Stimulated activated CD4-positive, alpha-beta T cell treated with anti-CD3 and anti-CD28 coated beads, TNF-alpha, amount 100 ng/mL, for 1 hour (primary cell): ENCODE data around the gene PRKAR2B.
"Not testable (repeated sequence)": the region's sequence is repeated elsewhere in the genome, so short reads cannot be mapped to it uniquely, and the experiment has no call there.

Source experiments
- DNase-seq, 3 donors: peaks; one replicate each; pipeline ENCODE4 v3.0.0-alpha.2; 2020; ENCODE audit warnings: low read depth in 3 of 3, low spot score in 1 of 3

The PRKAR2B gene

DNA sequence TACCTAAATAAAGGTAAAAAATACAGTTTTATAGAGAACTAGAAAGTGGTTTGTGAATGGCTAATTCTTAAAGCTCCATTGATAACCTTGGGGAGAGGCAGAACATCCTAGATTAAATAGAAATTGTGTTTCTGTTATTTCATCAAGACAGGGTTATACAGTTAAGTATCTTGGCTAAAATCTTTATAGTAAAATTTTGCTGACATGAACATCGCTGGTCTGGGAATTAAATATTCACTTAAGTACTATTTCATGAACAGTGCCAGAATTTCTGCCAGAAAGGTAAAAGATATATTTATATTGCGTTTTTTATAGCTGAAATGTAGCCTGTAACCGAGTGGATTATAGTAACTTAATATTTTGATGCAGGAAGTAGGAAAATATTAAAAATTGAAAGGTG lies 70.6 kb downstream of the PRKAR2B start:
- DNase-seq = no peak

DNA sequence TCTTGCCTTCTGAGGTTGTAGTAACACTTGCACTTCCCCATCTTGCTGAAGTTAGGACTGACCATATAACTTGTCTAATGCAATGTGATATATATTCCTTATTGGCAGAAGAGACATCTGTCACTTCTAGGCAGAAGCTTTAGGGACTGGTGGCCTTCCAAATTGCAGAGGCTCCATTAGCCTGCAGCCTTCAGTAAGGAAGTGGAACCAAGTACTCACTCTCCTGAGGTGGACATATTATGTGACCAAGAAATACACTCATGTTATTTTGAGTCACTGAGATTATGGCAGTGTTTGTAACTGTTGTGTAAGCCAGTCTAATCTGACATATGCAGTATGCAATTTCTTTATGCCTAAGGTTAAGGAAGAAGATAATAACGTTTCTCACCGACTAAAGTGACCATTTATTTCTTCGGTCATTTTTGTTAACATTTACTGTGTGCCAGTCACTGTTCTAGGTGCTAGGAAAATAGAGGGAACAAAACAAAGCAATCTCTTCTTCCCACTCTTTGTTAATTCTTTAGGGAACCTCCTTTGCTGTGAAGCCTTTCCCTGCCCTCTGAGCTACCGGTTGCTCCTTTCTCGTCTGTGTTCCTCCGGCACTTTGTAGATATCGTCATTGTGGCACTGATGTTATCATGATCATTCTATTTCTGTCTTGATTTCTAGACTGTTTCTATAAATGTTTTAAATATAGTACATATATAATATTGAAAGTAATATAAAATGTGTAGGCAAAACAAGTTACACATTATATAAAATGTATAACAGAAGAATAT lies 71.4 kb downstream of the PRKAR2B start:
- DNase-seq = no peak

DNA sequence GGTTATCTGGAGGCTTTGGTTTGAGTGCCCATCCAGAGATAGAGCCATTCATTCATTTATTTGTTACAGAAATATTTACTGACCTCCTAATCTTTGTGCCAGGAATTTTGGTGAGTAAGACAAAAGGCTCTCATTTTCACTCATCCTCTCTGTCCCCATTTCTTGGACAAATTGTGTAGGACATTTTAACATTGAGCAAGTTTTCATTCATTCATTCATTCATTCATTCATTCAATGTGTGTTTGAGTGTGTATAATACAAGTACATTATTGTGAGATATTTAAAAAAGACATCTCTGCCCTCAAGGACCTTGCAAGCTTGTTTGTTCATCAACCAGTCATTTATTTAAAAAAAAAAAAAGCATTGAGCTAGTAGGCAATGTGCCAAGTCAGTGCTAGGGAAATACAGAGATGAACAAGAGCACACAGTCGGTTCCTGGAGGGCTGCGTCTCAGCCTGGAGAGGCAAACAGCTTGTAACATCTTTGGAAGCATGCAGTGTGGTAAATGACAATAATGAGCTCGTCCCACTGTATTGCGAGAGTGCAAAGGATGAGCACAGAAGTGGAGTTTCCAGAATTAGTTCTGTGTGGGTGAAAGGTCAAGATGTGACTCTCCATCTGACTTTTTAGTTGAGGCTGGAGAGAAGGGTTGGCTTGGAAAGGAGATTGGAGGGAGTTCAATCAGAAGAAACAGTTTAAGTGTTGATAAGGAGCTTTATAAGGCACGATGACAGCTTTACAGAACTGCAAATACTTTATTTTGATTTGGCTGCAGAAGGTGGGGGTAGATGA lies 73.8 kb downstream of the PRKAR2B start:
- DNase-seq = no peak

DNA sequence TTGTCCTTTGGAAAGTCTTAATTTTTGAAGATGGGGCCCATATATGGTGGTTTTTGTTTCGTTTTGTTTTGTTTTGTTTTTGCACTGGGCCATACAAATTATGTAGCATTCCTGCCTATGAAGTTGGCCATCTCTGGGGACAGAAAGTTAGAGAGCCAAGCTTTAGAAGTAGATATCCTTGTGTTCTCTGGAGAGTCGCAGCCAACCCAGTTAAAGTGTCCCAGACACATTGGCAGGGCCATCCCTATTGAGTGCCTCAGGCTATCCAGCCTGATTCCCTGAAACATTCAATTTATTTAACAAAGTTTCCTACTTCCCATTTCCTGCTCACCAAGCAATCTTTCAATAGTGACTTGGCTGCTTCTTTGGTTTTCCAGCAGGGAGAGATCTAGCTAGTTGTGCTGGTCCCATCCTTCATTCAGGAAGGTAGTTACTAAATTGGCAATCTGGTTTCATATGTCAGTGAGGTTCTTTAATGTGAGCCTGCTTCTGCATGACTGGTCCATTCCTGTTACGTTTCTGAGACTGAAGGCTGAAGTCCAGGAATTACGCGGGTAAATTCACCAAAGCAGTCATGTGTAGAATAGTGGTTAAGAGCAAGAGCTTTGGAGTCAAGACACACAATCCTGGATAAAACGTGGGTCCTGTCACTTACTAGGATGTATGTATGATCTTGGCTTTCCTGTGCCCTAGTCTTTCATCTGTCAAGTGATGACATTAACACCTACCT lies 75.0 kb downstream of the PRKAR2B start:
- no peak for DNase-seq

DNA sequence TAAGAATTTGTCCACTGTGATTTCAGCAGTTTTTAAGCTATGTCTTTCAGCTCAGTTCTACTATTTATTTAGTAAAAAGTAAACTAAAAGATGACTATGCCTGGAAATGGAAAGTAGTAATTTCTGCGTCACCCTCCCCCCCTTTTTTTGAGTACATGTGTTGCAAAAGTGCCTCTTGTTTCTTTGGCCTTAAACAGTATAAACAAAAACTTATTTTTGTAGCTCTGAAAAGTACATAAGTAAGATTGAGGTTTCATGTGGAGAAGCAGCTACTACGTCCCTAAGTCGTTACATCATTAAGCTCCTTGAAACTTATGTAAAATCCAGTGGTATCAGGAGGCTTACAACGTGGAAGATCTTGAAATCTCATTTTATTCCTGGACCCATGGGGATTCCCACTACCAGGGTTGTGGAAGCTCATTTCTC lies 78.0 kb downstream of the PRKAR2B start:
- DNase-seq = no peak

DNA sequence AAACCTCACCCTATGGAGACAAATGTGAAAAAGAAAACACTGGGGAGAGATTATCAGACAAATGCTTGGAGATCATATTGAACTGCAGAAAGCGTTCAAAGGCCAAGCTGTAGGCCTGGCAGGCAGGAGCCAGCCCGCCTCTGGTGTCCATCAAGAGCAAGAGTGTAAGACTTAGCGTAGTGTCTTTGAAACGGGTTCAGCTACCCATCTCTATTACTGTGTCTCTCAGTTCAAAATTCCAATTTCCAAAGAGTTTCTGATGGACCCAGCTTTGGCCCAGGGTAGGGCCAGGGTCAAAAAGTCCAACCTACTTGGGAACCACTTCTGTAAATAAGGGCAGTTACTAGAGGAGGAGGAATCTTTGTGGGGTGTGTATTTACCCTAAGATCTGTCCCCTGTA lies 78.9 kb downstream of the PRKAR2B start:
- no peak for DNase-seq

DNA sequence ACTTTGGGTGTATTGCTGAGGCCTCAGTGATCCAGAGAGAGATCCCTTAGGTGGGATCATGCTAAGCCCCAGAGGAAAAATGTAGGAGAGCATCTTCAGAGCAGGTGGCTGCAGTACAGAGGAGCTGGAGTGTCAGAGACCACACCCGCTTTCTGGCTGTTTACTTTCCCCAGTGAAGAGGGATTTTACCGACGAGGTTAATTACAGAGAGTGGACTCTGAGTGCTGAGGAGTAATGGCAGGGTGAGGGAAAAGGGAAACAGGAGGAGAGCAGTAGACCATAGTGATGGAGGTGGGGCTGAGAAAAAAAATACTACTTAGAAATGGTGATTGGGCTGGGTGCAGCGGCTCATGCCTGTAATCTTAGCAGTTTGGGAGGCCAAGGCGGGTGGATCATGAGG lies 81.0 kb downstream of the PRKAR2B start:
- DNase-seq = no peak

DNA sequence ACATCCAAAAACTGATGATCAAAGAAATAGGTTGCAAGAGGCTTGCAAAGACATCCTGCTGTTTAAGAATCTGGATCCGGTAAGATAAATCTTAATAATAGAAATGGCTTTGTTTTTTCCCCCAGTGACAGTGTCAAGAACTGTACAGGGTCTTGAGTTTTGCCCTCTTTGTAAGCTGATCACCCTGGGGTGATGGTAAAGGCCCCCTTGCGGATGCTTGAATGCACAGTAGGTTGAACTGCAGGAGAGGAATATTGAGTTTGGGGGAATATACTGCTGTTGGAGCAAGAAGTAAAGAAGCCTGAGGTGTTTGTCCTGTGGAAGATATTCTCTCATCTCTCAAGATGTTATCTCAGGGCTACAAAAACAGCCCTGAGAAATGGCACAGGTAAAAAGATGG lies 83.7 kb downstream of the PRKAR2B start:
- no peak for DNase-seq

DNA sequence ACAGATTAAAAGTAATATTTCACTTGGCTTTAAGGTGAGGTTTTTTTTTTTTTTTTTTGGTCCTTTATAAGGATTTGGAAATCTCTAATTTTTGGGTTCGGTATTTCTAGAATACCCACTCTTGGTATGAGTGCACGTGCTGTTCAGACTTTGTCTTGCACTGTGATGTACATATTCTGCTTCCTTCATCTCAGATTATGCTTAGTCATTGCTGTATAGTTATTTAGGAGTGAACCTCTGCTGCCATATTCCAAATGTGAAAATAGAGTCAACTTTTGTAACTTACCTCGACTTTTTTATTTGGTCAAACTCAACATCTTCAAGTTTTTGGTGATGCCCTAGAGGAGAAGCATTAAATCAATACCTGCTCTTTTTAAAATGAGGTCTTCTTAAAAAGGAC lies 84.2 kb downstream of the PRKAR2B start:
- no peak for DNase-seq

DNA sequence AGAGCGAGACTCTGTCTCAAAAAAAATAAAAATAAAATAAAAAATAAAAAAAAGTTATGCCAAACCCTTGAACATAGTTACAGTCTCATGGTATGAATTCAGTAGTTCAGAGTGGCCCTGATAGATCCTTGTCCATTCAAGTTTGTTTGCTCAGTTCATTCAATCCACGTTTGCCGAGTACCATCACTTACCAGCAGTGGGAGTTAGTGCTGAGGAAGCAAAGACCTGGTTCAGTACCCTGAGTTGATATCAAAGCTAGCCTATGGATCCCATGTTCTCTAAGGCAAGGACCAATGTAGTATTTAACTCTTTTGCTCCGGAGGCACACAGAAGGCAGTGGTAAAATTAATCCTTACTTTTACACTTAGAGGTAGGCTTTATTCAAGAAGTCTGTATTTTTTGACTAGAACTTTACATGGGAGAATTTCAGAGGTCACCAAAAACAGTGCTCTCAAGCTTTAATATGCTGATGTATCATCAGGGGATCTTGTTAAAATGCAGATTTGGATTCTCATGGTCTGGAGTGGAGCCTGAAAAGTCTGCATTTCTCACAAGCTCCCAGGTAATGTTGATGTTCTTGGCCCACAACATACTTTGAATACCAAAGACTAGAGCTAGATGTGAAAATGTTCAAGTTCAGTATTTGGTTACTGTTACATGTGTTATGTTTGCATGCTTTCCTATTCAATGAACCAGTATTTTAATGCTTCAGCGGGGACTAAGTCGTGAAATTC lies 86.1 kb downstream of the PRKAR2B start:
- no peak for DNase-seq

DNA sequence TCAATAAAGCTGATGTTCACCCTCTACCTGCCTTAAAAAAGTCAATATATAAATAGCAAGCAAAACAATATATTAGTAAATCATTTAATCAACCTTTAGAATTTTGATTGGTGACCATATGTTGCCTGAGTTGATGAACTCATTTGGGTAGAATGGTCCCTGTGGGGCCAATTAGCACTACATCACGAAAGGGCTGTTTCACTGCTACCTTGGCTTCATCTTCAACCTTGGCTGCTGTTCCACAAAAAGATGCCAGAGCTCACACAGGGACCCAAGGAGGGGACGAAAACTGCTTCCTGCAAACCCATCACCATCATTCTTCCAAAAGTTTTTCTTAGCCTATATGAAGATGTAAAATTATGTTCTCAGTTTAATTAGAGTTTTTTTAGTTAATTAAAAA lies 88.9 kb downstream of the PRKAR2B start:
- DNase-seq = no peak

DNA sequence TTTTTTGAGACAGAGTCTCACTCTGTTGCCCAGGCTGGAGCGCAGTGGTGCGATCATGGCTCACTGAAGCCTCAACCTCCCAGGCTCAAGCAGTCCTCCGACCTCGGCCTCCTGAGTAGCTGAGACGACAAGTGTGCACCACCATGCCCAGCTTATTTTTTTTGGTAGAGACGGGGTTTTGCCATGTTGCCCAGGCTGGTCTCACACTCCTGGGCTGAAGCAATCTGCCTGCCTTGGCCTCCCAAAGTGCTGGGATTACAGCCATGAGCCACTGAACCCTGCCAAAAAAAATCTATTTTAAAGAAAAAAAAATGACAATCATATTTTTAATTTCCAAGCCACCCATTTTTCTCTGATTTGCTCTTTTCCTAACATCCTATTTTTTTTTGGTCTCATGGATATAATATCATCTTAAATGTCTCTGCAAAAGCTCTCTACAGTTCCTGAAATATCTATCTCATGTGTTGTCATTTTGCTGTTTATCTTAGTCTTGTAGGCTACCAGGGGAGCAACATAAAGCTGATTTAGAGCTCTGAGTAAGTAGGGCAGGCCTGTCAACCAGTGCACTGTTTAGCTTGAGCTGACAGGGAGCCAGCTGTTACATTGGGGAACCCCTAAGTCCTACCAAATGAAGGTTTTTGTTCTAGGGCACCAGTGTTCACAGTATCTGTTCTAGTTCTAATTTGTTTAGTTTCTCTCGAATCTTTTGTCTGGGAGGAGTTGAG lies 94.4 kb downstream of the PRKAR2B start:
- no peak for DNase-seq

DNA sequence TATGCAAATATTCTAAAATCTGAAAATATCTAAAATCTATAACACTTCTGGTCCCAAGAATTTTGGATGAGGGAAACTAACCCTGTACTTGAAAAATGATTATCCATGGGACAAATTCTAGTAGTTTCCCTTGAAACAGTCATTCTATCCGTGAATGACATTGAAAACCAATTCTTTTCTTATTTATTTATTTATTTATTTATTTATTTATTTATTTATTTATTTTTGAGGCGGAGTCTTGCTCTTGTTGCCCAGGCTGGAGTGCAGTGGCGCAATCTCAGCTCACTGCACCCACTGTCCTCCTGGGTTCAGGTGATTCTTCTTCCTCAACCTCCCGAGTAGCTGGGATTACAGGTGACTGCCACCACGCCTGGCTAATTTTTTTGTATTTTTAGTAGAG lies 99.4 kb downstream of the PRKAR2B start:
- DNase-seq = not testable (repeated sequence)

DNA sequence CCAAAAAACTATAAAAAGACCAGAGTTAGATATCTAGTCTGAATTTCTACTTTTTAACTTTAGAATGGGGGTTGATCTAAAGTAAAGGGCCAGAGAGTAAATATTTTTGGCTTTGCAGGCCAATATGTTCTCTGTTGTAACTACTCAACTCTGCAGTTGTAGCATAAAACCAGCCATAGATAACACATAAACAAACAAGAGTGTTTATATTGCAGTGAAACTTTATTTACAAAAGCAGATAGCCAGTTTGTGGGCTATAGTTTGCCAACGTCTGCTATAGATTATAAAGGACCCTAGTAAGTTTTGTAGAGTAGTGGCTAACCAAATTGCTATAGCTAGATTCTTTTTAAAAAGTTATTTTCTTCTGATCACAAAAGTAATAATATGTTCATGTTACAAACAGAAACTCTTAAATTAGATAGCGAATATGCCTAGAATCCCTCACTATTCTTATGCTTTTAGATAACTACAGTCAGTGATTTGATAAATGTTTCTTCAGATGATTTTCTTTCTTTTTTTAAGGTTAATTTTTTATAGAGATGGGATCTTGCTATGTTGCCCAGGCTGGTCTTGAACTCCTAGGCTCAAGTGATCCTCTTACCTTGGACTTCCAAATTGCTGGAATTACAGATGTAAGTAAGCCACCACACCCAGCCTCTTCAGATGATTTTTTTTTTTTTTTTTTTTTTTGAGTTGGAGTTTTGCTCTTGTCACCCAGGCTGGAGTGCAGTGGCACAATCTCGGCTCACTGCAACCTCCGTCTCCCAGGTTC lies 100.7 kb downstream of the PRKAR2B start:
- DNase-seq = no peak

DNA sequence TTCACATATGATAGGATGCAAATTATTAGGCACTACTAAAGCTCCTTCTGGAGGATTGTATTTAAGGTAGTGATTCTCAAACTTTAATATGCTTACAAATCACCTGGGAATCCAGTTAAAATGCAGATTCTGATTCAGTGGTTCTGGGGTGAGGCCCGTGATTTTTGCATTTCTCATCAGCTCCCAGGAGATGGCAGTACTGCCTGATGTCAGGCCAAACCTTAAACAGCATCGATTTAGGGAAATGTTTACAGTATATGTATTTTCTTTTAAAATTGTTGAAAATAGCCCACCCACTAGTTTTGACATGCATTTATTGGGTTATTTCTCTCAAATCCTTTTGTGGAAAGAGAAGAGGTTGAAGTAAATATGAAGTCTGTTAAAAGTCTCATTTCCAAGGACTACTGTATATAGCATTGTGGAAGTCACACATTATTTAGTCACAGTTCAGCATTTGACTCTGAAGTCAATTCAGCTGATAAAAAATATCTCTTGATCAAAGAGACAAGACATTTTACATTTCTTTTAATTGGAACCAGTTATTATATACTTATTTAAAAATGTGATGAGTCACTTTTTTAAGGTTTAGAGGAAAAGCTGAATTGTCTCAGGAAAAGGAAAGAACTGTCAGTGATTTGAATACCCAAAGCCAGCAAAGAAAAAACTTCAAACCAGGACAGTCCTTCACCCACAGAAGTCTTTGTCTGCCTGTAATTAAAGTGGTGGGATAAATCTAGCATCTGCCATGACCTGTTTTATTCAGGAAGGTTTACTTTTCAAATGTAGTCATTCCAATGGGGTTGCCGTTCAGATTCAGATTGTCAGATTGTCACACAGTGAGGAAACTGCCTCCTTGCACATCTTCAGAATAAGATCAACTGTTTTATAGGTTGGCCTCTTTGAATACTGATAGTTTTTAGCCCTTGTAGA lies 103.2 kb downstream of the PRKAR2B start:
- no peak for DNase-seq

DNA sequence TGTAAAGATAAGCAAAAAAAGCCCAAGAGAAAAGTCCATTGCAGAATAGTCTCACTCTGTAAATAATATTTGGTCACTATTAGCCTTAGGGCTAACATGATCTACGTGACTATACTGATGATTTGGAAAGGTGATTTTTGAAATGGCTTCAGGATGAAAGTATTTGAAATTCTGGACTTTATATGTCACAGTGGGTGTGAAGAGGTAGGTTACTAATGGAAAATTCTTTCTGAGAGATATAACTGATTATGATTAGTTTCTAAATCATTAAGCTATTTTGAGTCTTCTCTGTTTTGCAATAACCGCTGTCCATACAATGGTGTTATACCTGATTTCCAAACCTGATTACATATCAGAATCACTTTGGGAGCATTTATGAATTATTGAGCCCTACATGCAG lies 104.2 kb downstream of the PRKAR2B start:
- no peak for DNase-seq

DNA sequence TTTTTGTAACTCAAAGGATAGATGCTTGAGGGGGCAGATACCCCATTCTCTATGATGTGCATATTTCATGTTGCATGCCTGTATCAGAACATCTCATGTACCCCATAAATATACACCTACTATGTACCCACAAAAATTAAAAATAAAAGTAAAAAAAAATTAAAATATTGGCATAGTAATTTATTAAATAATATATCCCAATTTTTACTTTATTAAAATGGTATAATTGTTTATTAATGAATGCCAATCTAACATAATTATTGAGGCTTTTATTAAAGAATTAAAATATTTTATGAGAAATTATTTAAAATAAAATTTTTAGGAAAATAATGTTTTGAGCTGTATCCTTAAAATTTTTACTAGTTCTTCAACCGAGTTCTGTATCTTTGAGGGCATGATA lies 105.4 kb downstream of the PRKAR2B start:
- DNase-seq = no peak

DNA sequence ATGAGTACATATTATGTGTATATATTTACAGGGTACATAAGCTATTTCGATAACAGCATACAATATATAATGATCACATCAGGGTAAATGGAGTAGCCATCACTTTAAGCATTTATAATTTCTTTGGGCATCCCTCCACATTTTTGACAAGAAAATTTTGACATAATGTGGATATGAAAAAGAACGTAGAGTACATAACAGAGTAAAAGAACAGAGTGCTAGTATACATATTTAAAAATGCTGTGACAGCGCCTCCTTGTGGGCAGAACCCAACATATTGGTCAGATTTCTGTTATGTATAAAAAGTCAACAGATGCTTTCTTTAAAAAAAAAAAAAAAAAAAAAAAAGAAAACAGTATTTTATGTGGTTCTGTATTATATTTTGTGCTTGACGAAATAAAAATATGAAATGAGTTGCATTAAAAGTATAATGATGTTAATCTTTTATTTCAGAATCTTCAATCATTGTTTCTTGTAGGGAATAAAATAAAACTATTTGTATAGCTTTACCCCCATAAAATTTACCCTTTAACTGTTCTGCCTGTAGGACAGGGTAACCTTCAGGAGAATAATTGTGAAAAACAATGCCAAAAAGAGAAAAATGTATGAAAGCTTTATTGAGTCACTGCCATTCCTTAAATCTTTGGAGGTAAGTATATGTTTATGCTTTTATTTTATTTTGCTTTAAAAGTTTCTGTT lies 106.0 kb downstream of the PRKAR2B start:
- peak; percentile 28 to 59 (median 57) for DNase-seq
